HepG2 (cell line): ENCODE results near the gene ASCL3. TPM values are rescaled to one million over a fixed set of nuclear protein-coding genes. Genes with fewer than 3 reads are reported as not detected.
A peak's percentile ranks its signal among the peaks of the same experiment; 100 is the strongest.

Experiments used
- AKNA ChIP-seq: sonication (generic); formaldehyde crosslinking; IDR thresholded peaks from 2 replicates; pipeline ENCODE4 v1.4.0; 2020; ENCODE audit warnings: missing genetic modification reagents, borderline replicate concordance
- E2F5 ChIP-seq: sonication (generic); formaldehyde crosslinking; conservative IDR thresholded peaks from 2 replicates; pipeline ENCODE4 v1.4.0; 2020; ENCODE audit warnings: missing genetic modification reagents
- MLX ChIP-seq: IDR thresholded peaks from 2 replicates; pipeline ENCODE4 v1.6.1; 2016
- NFKB2 ChIP-seq: sonication (generic); formaldehyde crosslinking; IDR thresholded peaks from 2 replicates; pipeline ENCODE4 v1.4.0; 2020; ENCODE audit warnings: missing genetic modification reagents, borderline replicate concordance
- PPARG ChIP-seq: conservative IDR thresholded peaks from 2 replicates; pipeline ENCODE4 v1.6.1; 2016; ENCODE audit warnings: missing biosample characterization, missing genetic modification reagents
- RBAK ChIP-seq: sonication (generic); formaldehyde crosslinking; IDR thresholded peaks from 2 replicates; pipeline ENCODE4 v1.5.1; 2020; ENCODE audit warnings: mild to moderate bottlenecking, missing genetic modification reagents
- RFX5 ChIP-seq: IDR thresholded peaks from 2 replicates; pipeline ENCODE4 v1.6.1; 2011; ENCODE audit warnings: low read depth, low read length, improper control_type of control experiment
- TCF7 ChIP-seq: sonication (generic); IDR thresholded peaks from 2 replicates; pipeline ENCODE4 v1.6.1; 2016; ENCODE audit warnings: antibody characterized with exemption, low read depth
- XBP1 ChIP-seq: sonication (generic); formaldehyde crosslinking; IDR thresholded peaks from 2 replicates; pipeline ENCODE4 v1.5.0; 2020; ENCODE audit warnings: missing genetic modification reagents
- ZFP90 ChIP-seq: sonication (generic); formaldehyde crosslinking; IDR thresholded peaks from 2 replicates; pipeline ENCODE4 v1.8.0; 2022; ENCODE audit warnings: missing genetic modification reagents, mild to moderate bottlenecking, inconsistent platforms, borderline replicate concordance
- ZNF160 ChIP-seq: sonication (generic); formaldehyde crosslinking; IDR thresholded peaks from 2 replicates; pipeline ENCODE4 v1.8.0; 2022; ENCODE audit warnings: mild to moderate bottlenecking, inconsistent platforms, missing genetic modification reagents
- ZNF674 ChIP-seq: sonication (generic); formaldehyde crosslinking; IDR thresholded peaks from 2 replicates; pipeline ENCODE4 v1.5.0; 2020; ENCODE audit warnings: low read depth, mild to moderate bottlenecking, missing genetic modification reagents
- ZSCAN22 ChIP-seq: sonication (generic); formaldehyde crosslinking; IDR thresholded peaks from 2 replicates; pipeline ENCODE4 v1.4.0; 2020; ENCODE audit warnings: mild to moderate bottlenecking, missing genetic modification reagents
- polyA plus RNA-seq, 8 experiments: library from polyadenylated mRNA; depleted of rRNA in 3 of 8; stranded (reverse) in 7 of 8; unstranded in 1 of 8; fragments of >200 nt; fragmentation: Illumina TruSeq in 4 of 8; extraction: Trizol in 4 of 8; gene quantifications; 2 replicates each; pipeline versions ENCODE4 v1.2.1 to v1.2.3, GENCODE V29; 2011 to 2016; ENCODE audit warnings: low read depth in 4 of 8, missing spikeins in 1 of 8, mixed read lengths in 1 of 8; ENCODE audit not compliant: insufficient read depth in 1 of 8
- total RNA-seq, 5 experiments: library from RNA; depleted of rRNA; stranded (reverse); fragments of >200 nt; fragmentation: Illumina TruSeq; extraction: Trizol; gene quantifications; 2 replicates each; pipeline ENCODE4 v1.2.3, GENCODE V29; 2016; ENCODE audit warnings: low read depth in 1 of 5
- TF ChIP-seq, protein P1 (sequence below): sonication (generic); formaldehyde crosslinking; IDR thresholded peaks from 2 replicates; pipeline ENCODE4 v1.9.0; 2021; ENCODE audit warnings: missing genetic modification reagents, mild to moderate bottlenecking, borderline replicate concordance
- TF ChIP-seq, protein P2 (sequence below): sonication (generic); formaldehyde crosslinking; IDR thresholded peaks from 2 replicates; pipeline ENCODE4 v1.4.0; 2020; ENCODE audit warnings: missing genetic modification reagents, mild to moderate bottlenecking, borderline replicate concordance

Gene ASCL3
- total and polyA plus RNA-seq, 2 of the 13 experiments (the other 11 are each of a cell fraction or from before 2014, with no cell fraction given), result not detected

DNA sequence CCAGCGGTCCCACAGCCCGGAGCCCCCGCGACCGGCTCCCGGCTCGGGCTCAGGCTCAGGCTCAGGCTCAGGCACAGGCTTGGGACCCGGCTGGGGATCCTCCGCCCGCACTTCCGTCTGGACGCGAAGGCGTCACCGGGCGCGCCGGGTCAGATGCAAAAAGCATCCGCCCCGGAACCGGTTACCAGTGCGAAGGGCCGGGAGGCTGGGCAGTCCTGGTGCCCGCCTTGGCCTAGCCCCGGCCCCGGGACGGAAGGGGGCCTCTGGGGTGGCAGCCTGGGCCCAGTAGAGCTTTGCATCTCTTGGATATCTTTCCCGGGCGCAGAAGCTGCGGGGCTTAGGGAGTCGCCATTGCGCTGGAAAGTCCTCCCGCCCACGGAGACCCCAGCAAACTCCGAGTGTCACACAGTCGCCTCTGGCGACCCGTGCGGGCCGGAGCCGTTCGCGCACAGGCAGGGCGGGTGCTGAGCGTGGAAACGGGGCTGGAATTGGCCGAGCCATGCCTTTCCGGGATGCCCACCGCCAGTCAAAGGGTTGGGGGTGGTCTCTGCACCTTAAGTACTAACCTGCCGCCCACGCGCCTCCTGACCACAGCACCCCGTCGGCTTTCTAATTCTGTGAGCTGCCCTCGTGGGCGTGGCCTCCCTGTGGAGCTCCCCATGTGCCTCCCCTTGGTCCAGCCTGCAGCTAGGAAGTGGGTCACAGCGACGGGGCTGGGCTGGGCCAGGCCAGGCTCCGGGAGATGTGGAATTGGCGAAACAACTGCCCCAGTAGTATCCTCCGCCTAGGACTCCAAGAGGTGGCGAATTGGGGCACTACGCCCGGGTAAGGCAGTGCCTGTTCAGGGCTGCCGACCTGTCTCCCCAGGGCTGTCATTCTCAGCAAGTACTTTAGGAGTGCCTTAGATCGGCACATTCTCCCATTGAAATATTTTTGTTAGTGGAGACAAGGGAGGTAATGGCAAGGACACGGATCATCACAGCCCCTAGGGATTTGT is 21.8 kb upstream of the ASCL3 start, which contains the start of gene TMEM9B (continued):
- peak; percentile 87; the same call in 1 of the 2 replicates for TF ChIP-seq AKNA (CRISPR knock-in tag)
- TF ChIP-seq PPARG (CRISPR knock-in tag), result no peak; the same call in 1 of the 2 replicates
- TF ChIP-seq MLX (CRISPR knock-in tag), result no peak
- TF ChIP-seq E2F5 (CRISPR knock-in tag), result no peak
- TF ChIP-seq ZNF674 (CRISPR knock-in tag), result no peak
- TF ChIP-seq NFKB2 (CRISPR knock-in tag), result peak; percentile 51; the same call in 1 of the 2 replicates
- TF ChIP-seq, protein P1, sequence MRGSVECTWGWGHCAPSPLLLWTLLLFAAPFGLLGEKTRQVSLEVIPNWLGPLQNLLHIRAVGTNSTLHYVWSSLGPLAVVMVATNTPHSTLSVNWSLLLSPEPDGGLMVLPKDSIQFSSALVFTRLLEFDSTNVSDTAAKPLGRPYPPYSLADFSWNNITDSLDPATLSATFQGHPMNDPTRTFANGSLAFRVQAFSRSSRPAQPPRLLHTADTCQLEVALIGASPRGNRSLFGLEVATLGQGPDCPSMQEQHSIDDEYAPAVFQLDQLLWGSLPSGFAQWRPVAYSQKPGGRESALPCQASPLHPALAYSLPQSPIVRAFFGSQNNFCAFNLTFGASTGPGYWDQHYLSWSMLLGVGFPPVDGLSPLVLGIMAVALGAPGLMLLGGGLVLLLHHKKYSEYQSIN (CRISPR knock-in tag), result no peak
- no peak for TF ChIP-seq ZSCAN22
- no peak for TF ChIP-seq ZNF160
- TF ChIP-seq, protein P2, sequence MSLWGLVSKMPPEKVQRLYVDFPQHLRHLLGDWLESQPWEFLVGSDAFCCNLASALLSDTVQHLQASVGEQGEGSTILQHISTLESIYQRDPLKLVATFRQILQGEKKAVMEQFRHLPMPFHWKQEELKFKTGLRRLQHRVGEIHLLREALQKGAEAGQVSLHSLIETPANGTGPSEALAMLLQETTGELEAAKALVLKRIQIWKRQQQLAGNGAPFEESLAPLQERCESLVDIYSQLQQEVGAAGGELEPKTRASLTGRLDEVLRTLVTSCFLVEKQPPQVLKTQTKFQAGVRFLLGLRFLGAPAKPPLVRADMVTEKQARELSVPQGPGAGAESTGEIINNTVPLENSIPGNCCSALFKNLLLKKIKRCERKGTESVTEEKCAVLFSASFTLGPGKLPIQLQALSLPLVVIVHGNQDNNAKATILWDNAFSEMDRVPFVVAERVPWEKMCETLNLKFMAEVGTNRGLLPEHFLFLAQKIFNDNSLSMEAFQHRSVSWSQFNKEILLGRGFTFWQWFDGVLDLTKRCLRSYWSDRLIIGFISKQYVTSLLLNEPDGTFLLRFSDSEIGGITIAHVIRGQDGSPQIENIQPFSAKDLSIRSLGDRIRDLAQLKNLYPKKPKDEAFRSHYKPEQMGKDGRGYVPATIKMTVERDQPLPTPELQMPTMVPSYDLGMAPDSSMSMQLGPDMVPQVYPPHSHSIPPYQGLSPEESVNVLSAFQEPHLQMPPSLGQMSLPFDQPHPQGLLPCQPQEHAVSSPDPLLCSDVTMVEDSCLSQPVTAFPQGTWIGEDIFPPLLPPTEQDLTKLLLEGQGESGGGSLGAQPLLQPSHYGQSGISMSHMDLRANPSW (CRISPR knock-in tag), result peak; percentile 78; the same call in 1 of the 2 replicates
- no peak for TF ChIP-seq TCF7
- TF ChIP-seq RBAK, result no peak
- TF ChIP-seq ZFP90 (CRISPR knock-in tag), result peak; percentile 87
- TF ChIP-seq XBP1 (CRISPR knock-in tag), result peak; percentile 84
- TF ChIP-seq RFX5, result no peak
